HG03571 (cell line): ENCODE results near the gene OR4E2.
"Not testable (repeated sequence)": the region's sequence is repeated elsewhere in the genome, so short reads cannot be mapped to it uniquely, and the experiment has no call there.

Experiments used
- ATAC-seq: cut with Tn5 transposase; IDR thresholded peaks from one replicate; pipeline ENCODE4 v1.9.1; 2021; ENCODE audit not compliant: unreplicated experiment

The OR4E2 gene

DNA sequence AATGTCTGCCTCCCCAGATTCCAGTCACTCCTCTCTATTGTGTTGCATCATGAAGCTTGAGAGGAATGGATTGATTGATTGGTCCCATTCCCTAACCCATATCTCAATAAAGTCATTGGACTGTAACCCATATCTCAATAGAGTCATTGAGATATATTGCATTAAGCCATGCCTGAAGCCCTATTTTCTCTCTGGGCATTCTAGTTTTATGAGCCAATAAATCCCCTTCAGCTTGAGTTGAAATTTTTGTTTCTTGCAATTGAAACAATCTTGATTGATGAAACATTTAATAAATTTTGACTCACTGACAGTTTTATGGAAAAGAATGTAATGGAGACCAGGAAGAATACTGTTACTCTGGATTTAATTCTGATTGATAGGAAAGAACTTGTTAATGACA is 40.8 kb downstream of the OR4E2 start:
- no peak for ATAC-seq

- ATAC-seq: not testable (repeated sequence)
These were observed 44.0 kb downstream of the OR4E2 start for GRCh38 chr14:21697662-21698061.

DNA sequence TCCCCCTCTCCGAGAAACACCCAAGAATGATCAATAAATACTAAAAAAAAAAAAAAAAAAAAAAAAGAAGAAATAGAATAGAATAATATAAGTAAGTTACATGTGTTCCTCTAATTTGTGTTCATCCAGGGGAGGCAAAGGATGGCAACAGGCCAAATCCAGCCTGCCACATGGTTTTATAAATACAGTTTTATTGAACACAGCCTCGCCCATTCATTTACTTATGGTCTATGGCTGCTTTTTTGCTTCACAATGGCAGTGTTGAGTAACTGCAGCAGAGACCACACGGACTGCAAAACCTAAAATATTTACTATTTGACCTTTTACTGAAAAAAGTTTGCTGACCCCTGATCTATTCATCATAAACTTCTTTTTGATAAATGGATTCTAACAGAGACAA is 44.9 kb downstream of the OR4E2 start:
- ATAC-seq: not testable (repeated sequence)

DNA sequence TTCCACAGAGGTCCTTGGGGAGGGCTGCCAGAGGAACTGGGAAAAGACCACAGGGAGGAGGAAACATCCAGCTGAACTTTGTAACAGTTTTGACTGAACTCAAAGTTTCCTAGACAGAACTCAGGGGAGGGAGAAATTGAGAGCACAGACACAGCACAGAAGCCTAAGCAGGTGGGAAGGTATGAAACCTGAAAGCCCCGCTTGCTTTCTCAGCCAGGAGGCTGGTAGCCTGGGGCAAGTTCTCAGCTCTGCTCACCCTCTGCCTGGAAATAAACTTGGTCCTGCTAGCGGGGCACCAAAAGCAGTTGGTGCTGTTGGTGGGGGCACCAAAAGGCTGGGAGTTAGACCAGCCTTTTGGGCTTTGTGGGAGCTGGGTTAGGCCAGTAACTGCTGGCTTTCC is 45.9 kb downstream of the OR4E2 start:
- ATAC-seq: no peak

- no peak for ATAC-seq
These were observed 48.7 kb downstream of the OR4E2 start for GRCh38 chr14:21702316-21702715.

GRCh38 chr14:21703357-21704326 is 50.0 kb downstream of the OR4E2 start:
- ATAC-seq: no peak

DNA sequence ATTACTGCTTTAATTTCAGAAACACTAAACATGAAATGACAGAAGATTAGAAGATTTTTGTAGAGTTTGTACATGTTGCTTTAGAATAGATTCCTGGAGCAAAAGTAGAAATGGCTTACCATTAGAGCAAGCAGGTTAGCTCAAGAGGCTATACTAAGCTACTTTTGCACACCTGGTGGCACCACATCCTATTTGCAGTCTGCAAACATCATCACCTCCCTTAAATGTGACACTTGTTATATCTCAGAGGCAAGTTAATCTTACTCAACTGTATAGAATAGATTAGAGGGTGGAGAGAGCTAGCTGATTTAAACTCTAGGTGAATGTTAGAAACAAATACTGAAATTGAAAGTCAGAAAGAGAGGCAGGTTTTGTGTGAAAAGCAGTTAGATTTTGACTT is 50.7 kb downstream of the OR4E2 start:
- ATAC-seq: no peak

DNA sequence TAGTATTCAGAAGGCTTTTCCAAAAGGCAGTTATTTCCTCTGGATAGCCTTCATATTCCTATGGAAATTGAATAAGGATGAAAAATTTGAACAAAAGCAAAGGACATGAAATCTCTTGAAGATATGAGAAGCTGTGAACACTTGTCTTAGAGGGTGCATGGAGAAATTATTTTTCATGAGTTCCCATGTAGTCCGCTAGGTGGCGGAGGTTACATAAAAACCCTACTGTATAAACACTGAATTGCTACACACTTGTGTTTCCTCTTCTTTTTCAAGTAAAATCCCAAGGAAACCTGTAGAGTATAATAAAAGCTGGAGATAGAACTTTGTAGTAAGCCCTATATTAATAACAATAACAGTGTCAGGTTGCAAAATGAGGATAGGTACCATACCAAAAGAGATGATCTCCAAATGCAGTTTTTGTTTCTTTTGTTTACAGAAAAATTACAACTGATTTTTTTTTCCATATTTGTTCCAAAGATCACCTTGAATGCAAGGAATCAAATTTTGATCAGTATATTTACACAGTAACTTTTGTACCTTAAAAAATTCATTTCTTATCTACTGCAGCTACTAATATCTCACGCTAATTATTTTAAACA is 57.8 kb downstream of the OR4E2 start:
- ATAC-seq: no peak

DNA sequence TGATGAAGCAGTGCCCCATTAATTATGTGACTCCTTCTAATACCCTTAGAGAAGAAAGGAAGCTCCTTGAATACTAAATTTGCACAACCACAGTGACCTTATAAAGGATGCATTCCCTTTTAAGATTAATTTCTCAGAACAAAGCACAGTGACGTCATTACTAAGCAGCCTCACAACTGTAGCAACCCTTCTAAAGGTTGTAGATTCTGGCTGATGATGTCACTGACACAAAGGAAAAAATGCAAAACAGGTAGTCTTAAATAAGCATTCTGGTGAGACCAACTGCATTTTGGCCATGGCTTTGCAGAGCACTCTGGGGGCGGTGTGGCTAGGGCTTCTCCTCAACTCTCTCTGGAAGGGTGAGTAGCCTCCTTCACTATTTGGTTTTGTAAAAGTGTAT is 58.4 kb downstream of the OR4E2 start:
- no peak for ATAC-seq

GRCh38 chr14:21714318-21714929 is 60.8 kb downstream of the OR4E2 start:
- ATAC-seq: no peak
